ENCODE results near the gene MAPK8IP3.

MAPK8IP3 gene

GRCh38 chr16:1677942-1678499 is 28.0 kb upstream of the MAPK8IP3 start, which contains the start of gene JPT2:
JPT2 (plus strand) TSS chr16:1678279; CDS start chr16:1678313, 34 bp downstream.
- peak; percentile 96 for DNase-seq (ENCODE audit: low read depth)
- H3K4me3 ChIP-seq (ENCODE audit: low read depth, low read length) = peak within 1 kb of the TSS; percentile 72
- no peak for TF ChIP-seq CTCF (IDR thresholded peaks at IDR 0.05; ENCODE audit: control insufficient read depth, extremely low read depth, insufficient read depth)

- no peak for DNase-seq (ENCODE audit: low read depth)
- H3K4me3 ChIP-seq (ENCODE audit: low read depth, low read length) = peak overlapping the region; percentile 72
- TF ChIP-seq CTCF (IDR thresholded peaks at IDR 0.05; ENCODE audit: control insufficient read depth, extremely low read depth, insufficient read depth) = 0 out of 2 replicates have a peak, but pooled peaks have one; percentile 6
Measured at GRCh38 chr16:1678500-1679098, 27.4 kb upstream of the MAPK8IP3 start.

GRCh38 chr16:1680361-1680760 is 25.6 kb upstream of the MAPK8IP3 start:
- no peak for DNase-seq (ENCODE audit: low read depth)
- H3K4me3 ChIP-seq (ENCODE audit: low read depth, low read length) = peak overlapping the region; percentile 72
- TF ChIP-seq CTCF (IDR thresholded peaks at IDR 0.05; ENCODE audit: control insufficient read depth, extremely low read depth, insufficient read depth) = no peak

GRCh38 chr16:1681032-1681431 is 25.0 kb upstream of the MAPK8IP3 start:
- DNase-seq (ENCODE audit: low read depth) = no peak
- H3K4me3 ChIP-seq (ENCODE audit: low read depth, low read length) = peak overlapping the region; percentile 72
- TF ChIP-seq CTCF (IDR thresholded peaks at IDR 0.05; ENCODE audit: control insufficient read depth, extremely low read depth, insufficient read depth) = no peak

- H3K4me3 ChIP-seq (ENCODE audit: low read depth, low read length) = 0 out of 2 replicates have a peak overlapping the region, but pooled peaks have one; percentile 5
- no peak for TF ChIP-seq CTCF (IDR thresholded peaks at IDR 0.05; ENCODE audit: control insufficient read depth, extremely low read depth, insufficient read depth)
- no peak for DNase-seq (ENCODE audit: low read depth)
Measured at GRCh38 chr16:1687427-1688316, 18.3 kb upstream of the MAPK8IP3 start.

- no peak overlapping the region for H3K4me3 ChIP-seq (ENCODE audit: low read depth, low read length)
- peak; percentile 58 for DNase-seq (ENCODE audit: low read depth)
Measured at GRCh38 chr16:1688807-1689560, 17.0 kb upstream of the MAPK8IP3 start.

More at GRCh38 chr16:1688807-1689560, 17.0 kb upstream of the MAPK8IP3 start:
- no peak for TF ChIP-seq CTCF (IDR thresholded peaks at IDR 0.05; ENCODE audit: control insufficient read depth, extremely low read depth, insufficient read depth)

Measured in LNCaP clone FGC (cell line).